H9 (cell line): Measurements from ENCODE around the gene ZWILCH. TPM values are rescaled to one million over a fixed set of nuclear protein-coding genes. Genes with fewer than 3 reads are reported as not detected.

ENCODE experiments used
- DNase-seq: peaks from one replicate; pipeline ENCODE4 v3.0.0-alpha.2; 2017
- H2AFZ ChIP-seq: one replicate; pipeline ENCODE4 v1.6.1; 2013; ENCODE audit warnings: mild to moderate bottlenecking, low read length, control low read depth, moderate library complexity
- H2AK5ac ChIP-seq: 2 replicates; pipeline ENCODE4 v1.6.1; 2013; ENCODE audit warnings: low read length, control low read depth, mixed read lengths; ENCODE audit not compliant: insufficient read length
- H2BK120ac ChIP-seq: one replicate; pipeline ENCODE4 v1.6.1; 2013; ENCODE audit warnings: low read depth, mild to moderate bottlenecking, low read length, control low read depth, inconsistent platforms; ENCODE audit not compliant: poor library complexity, severe bottlenecking
- H2BK12ac ChIP-seq: 2 replicates; pipeline ENCODE4 v1.6.1; 2013; ENCODE audit warnings: low read length, control low read depth, mixed read lengths, low read depth; ENCODE audit not compliant: insufficient read length
- H2BK15ac ChIP-seq: 2 replicates; pipeline ENCODE4 v1.6.1; 2013; ENCODE audit warnings: low read depth, low read length, control low read depth
- H2BK20ac ChIP-seq: one replicate; pipeline ENCODE4 v1.6.1; 2013; ENCODE audit warnings: low read depth, mild to moderate bottlenecking, low read length, control low read depth, inconsistent platforms; ENCODE audit not compliant: poor library complexity, severe bottlenecking
- H2BK5ac ChIP-seq: 2 replicates; pipeline ENCODE4 v1.6.1; 2013; ENCODE audit warnings: low read length, control low read depth, mixed read lengths; ENCODE audit not compliant: insufficient read length
- H3K14ac ChIP-seq: 2 replicates; pipeline ENCODE4 v1.6.1; 2013; ENCODE audit warnings: low read length, control low read depth; ENCODE audit not compliant: insufficient read depth
- H3K18ac ChIP-seq: 2 replicates; pipeline ENCODE4 v1.6.1; 2013; ENCODE audit warnings: low read depth, mild to moderate bottlenecking, mixed read lengths, low read length, control low read depth; ENCODE audit not compliant: insufficient read length
- H3K23ac ChIP-seq: 2 replicates; pipeline ENCODE4 v1.6.1; 2013; ENCODE audit warnings: low read length, control low read depth, mixed read lengths, low read depth; ENCODE audit not compliant: insufficient read length
- H3K23me2 ChIP-seq: 2 replicates; pipeline ENCODE4 v1.6.1; 2013; ENCODE audit warnings: low read depth, mild to moderate bottlenecking, mixed read lengths, low read length, control low read depth; ENCODE audit not compliant: insufficient read length, poor library complexity, severe bottlenecking
- H3K27ac ChIP-seq: 2 replicates; pipeline ENCODE4 v1.5.1; 2013; ENCODE audit warnings: low read length, control low read depth, mixed read lengths, low read depth; ENCODE audit not compliant: insufficient read length
- H3K27me3 ChIP-seq: 2 replicates; pipeline ENCODE4 v1.6.1; 2013; ENCODE audit warnings: low read length, control low read depth, inconsistent platforms; ENCODE audit not compliant: insufficient read depth
- H3K4ac ChIP-seq: 2 replicates; pipeline ENCODE4 v1.6.1; 2013; ENCODE audit warnings: low read depth, mild to moderate bottlenecking, control low read depth, inconsistent platforms, low read length, moderate library complexity
- H3K4me1 ChIP-seq: 2 replicates; pipeline ENCODE4 v1.6.1; 2013; ENCODE audit warnings: low read length, control low read depth, inconsistent platforms; ENCODE audit not compliant: insufficient read depth
- H3K4me2 ChIP-seq: 2 replicates; pipeline ENCODE4 v1.6.1; 2013; ENCODE audit warnings: low read length, control low read depth, mixed read lengths; ENCODE audit not compliant: insufficient read length, insufficient read depth
- H3K56ac ChIP-seq: 2 replicates; pipeline ENCODE4 v1.6.1; 2013; ENCODE audit warnings: low read depth, mild to moderate bottlenecking, mixed read lengths, low read length, control low read depth; ENCODE audit not compliant: insufficient read length
- H3K79me1 ChIP-seq: 2 replicates; pipeline ENCODE4 v1.6.1; 2013; ENCODE audit warnings: low read depth, mild to moderate bottlenecking, moderate library complexity, low read length, control low read depth, inconsistent platforms; ENCODE audit not compliant: insufficient read depth, poor library complexity, severe bottlenecking
- H3K79me2 ChIP-seq: 2 replicates; pipeline ENCODE4 v1.6.1; 2013; ENCODE audit warnings: low read length, control low read depth, inconsistent platforms; ENCODE audit not compliant: insufficient read depth
- H3K9ac ChIP-seq: 2 replicates; pipeline ENCODE4 v1.6.1; 2013; ENCODE audit warnings: low read length, control low read depth, mixed read lengths; ENCODE audit not compliant: insufficient read length; ENCODE audit errors: extremely low read depth
- H3K9me3 ChIP-seq: one replicate; pipeline ENCODE4 v1.6.1; 2013; ENCODE audit warnings: low read depth, low read length, inconsistent platforms; ENCODE audit not compliant: control insufficient read depth
- H3T11ph ChIP-seq: one replicate; pipeline ENCODE4 v1.6.1; 2013; ENCODE audit warnings: mild to moderate bottlenecking, low read length, control low read depth, inconsistent platforms
- H4K20me1 ChIP-seq: one replicate; pipeline ENCODE4 v1.6.1; 2013; ENCODE audit not compliant: control insufficient read depth, insufficient read length, insufficient read depth
- H4K5ac ChIP-seq: 2 replicates; pipeline ENCODE4 v1.6.1; 2013; ENCODE audit warnings: low read depth, mild to moderate bottlenecking, mixed read lengths, low read length, control low read depth; ENCODE audit not compliant: insufficient read length
- H4K8ac ChIP-seq: replicated peaks from 2 replicates; pipeline ENCODE4 v1.6.1; 2013; ENCODE audit warnings: low read length, control low read depth, mixed read lengths, low read depth; ENCODE audit not compliant: insufficient read length
- H4K91ac ChIP-seq: 2 replicates; pipeline ENCODE4 v1.6.1; 2013; ENCODE audit warnings: low read depth, mild to moderate bottlenecking, moderate library complexity, mixed read lengths, low read length, control low read depth; ENCODE audit not compliant: insufficient read length
- H3K27ac Mint-ChIP-seq, 3 experiments: 2 replicates in 2 of 3; 3 replicates in 1 of 3; pipeline ENCODE4 v1.8.0; 2020 to 2021; ENCODE audit warnings: mixed read lengths in 3 of 3, mild to moderate bottlenecking in 1 of 3, moderate library complexity in 1 of 3
- H3K27me3 Mint-ChIP-seq: 2 replicates; pipeline ENCODE4 v1.8.0; 2021; ENCODE audit warnings: low read depth, mild to moderate bottlenecking, moderate library complexity, mixed read lengths
- H3K36me3 Mint-ChIP-seq, 3 experiments: 2 replicates in 2 of 3; 3 replicates in 1 of 3; pipeline ENCODE4 v1.8.0; 2020 to 2021; ENCODE audit warnings: low read depth in 3 of 3, mixed read lengths in 3 of 3; ENCODE audit not compliant: insufficient read depth in 1 of 3
- H3K4me1 Mint-ChIP-seq, 2 experiments: 2 replicates each; pipeline ENCODE4 v1.8.0; 2020; ENCODE audit warnings: mixed read lengths in 2 of 2
- H3K4me3 Mint-ChIP-seq, 2 experiments: 2 replicates in 1 of 2; 3 replicates in 1 of 2; pipeline ENCODE4 v1.8.0; 2020 to 2021; ENCODE audit warnings: mild to moderate bottlenecking in 2 of 2, mixed read lengths in 2 of 2, moderate library complexity in 1 of 2
- H3K9me3 Mint-ChIP-seq, 2 experiments: 2 replicates in 1 of 2; 3 replicates in 1 of 2; pipeline ENCODE4 v1.8.0; 2020; ENCODE audit warnings: mild to moderate bottlenecking in 2 of 2, mixed read lengths in 2 of 2, moderate library complexity in 1 of 2
- total RNA-seq: library from RNA; stranded (reverse); gene quantifications from 2 replicates; pipeline ENCODE4 v1.2.1, GENCODE V29; 2021
- TF ChIP-seq, protein P1 (sequence below): fragments of 200-600 bp; sonication (generic); conservative IDR thresholded peaks from 3 replicates; pipeline ENCODE4 v1.8.0; 2021; ENCODE audit warnings: antibody characterized with exemption, mild to moderate bottlenecking

Gene ZWILCH
- total RNA-seq, 1 experiment from 2014 or later, result 47.2 TPM

DNA sequence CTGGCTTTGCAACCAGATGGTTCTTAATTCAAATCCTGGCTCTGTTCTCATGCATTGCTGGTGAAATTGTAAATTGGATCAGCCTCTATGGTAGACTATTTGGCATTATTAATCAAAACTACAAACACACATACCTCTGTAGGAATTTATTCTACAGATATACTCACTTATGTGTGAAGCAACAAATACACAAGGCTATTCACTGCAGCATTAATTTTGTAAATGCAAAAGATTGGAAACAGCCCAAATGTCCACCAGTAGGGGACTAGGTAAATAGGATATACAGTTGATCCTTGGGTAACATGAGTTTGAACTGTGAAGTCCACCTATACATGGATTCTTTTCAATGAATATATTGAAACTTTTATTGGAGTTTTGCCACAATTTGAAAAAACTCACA is 90.2 kb downstream of the ZWILCH start:
- H3K18ac ChIP-seq, result no peak overlapping the region
- H2BK5ac ChIP-seq, result no peak overlapping the region
- no peak overlapping the region for H4K8ac ChIP-seq
- H3K4ac ChIP-seq, result no peak overlapping the region
- H3K14ac ChIP-seq, result no peak overlapping the region
- no peaks in the 10 kb centered on the region for H3K36me3 Mint-ChIP-seq
- H3K4me3 Mint-ChIP-seq, result no peak overlapping the region
- no peak overlapping the region for H2AFZ ChIP-seq
- H4K91ac ChIP-seq, result no peak overlapping the region
- no peak overlapping the region for H4K5ac ChIP-seq
- H4K20me1 ChIP-seq, result no peaks in the 10 kb centered on the region
- no peaks in the 10 kb centered on the region for H3K9me3 Mint-ChIP-seq
- no peaks in the 10 kb centered on the region for H3K23me2 ChIP-seq
- H2BK120ac ChIP-seq, result no peak overlapping the region
- H3K79me2 ChIP-seq, result no peaks in the 10 kb centered on the region
- no peak overlapping the region for H2BK20ac ChIP-seq
- H2BK15ac ChIP-seq, result no peak overlapping the region
- no peak for DNase-seq
- H3K56ac ChIP-seq, result no peak overlapping the region
- H3K4me1 Mint-ChIP-seq, result peaks cover 3 to 11% of the 10 kb centered on the region in 2 experiments; a peak in 3 of 4 replicates
- H3K27ac Mint-ChIP-seq, result no peak overlapping the region
- no peak overlapping the region for H3K23ac ChIP-seq
- no peak overlapping the region for H3K9ac ChIP-seq
- TF ChIP-seq, protein P1, sequence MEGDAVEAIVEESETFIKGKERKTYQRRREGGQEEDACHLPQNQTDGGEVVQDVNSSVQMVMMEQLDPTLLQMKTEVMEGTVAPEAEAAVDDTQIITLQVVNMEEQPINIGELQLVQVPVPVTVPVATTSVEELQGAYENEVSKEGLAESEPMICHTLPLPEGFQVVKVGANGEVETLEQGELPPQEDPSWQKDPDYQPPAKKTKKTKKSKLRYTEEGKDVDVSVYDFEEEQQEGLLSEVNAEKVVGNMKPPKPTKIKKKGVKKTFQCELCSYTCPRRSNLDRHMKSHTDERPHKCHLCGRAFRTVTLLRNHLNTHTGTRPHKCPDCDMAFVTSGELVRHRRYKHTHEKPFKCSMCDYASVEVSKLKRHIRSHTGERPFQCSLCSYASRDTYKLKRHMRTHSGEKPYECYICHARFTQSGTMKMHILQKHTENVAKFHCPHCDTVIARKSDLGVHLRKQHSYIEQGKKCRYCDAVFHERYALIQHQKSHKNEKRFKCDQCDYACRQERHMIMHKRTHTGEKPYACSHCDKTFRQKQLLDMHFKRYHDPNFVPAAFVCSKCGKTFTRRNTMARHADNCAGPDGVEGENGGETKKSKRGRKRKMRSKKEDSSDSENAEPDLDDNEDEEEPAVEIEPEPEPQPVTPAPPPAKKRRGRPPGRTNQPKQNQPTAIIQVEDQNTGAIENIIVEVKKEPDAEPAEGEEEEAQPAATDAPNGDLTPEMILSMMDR, result no peak
- no peak overlapping the region for H3T11ph ChIP-seq
- no peak overlapping the region for H2AK5ac ChIP-seq
- H3K4me1 ChIP-seq, result no peaks in the 10 kb centered on the region
- no peak overlapping the region for H3K4me2 ChIP-seq
- H3K27me3 Mint-ChIP-seq, result no peaks in the 10 kb centered on the region
- H3K79me1 ChIP-seq, result no peaks in the 10 kb centered on the region
- H3K9me3 ChIP-seq, result no peaks in the 10 kb centered on the region
- H3K27me3 ChIP-seq, result no peaks in the 10 kb centered on the region
- no peak overlapping the region for H2BK12ac ChIP-seq
- H3K27ac ChIP-seq, result no peak overlapping the region
